Right renal pelvis (tissue), 4 donors: ENCODE results near the gene IL2RA. TPM values are rescaled to one million over a fixed set of nuclear protein-coding genes. Genes with fewer than 3 reads are reported as not detected.
A peak's percentile ranks its signal among the peaks of the same experiment; 100 is the strongest.
"Not testable (repeated sequence)": the region's sequence is repeated elsewhere in the genome, so short reads cannot be mapped to it uniquely, and the experiment has no call there.

Experiments used
- DNase-seq, 4 donors: peaks; one replicate each; pipeline ENCODE4 v3.0.0-alpha.2; 2013; ENCODE audit warnings: low read depth in 4 of 4, low spot score in 3 of 4, missing footprints in 1 of 4
- polyA plus RNA-seq, 4 donors: library from polyadenylated mRNA; unstranded; fragments of 120-200 nt; gene quantifications; one replicate each; pipeline ENCODE4 v1.2.1, GENCODE V29; 2013; ENCODE audit not compliant: insufficient read length in 4 of 4

The IL2RA gene
- under 1 TPM in 2 of 4 donors, not detected in 2; 0.05 to 0.47 TPM for polyA plus RNA-seq

DNA sequence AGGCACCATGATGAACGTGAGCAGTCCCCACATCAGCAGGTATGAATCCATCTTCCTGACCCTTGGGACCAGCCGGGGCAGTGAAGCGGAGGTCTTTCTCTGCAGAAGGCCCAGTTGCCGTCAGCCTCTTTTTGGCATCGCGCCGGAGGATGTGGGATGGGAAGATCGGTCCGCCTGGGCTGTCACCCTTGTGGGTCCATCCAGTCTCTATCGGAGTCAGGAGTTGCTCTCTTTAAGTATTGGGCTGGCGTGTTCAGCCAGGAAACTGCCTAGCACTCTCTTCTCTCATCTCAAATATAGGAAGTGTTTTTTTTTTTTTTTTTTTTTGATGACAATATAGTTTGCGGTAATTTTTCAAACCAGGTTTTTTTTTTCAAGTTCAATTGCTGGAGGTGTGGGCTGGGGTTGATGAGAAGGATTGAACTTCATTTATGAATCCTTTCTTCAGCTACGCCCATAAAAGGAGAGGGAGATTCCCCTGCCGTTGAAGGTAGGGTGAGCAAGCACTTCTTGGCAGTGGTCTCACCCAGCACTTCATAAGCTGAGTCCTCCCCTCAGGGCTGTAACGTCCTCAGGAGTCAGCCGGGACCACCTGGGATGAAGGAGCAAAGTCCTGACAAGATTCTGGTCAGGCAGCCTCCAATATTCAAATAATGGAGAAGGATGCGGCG is at the start of gene IL2RA:
IL2RA (minus strand) TSS at position 267 of the 671 bp plus-strand sequence; CDS start at position 51, 216 bp downstream.
- no peak for DNase-seq

DNA sequence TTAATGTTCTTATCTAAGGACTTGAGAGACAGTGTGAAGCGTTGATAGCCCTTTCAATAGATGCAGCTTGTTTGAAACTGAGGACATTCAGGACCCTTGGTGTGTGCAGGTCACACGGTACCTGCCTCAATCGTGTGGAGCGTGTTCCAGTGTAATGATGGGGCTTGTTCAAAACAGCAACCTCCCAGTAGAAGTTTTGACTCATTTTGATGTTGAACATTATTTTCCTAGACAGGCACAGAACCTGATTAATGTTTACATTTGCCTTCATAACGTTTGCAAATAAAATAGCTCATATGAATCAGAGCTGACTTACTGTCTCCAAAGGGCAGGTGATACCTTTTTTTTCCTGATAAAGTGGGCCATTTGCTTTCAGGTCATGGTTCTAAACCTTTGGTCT is 48.0 kb upstream of the IL2RA start:
- DNase-seq, result no peak

DNA sequence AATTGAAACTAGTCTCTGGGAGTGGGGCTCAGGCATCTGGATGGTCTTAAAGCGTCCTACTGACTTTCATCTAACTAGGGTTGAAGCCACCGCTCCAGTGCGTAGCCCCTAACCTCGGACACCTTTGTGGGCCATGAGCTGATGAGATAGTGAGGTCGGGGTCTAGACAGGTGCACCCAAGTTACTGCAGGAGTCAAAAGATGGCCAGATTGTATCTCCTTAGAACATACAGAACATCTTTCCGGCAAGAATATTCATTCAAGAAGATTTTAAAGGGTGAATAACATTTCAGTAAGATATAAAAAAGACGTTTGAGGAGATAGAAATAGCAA is 47.2 kb upstream of the IL2RA start:
- DNase-seq, result no peak

DNA sequence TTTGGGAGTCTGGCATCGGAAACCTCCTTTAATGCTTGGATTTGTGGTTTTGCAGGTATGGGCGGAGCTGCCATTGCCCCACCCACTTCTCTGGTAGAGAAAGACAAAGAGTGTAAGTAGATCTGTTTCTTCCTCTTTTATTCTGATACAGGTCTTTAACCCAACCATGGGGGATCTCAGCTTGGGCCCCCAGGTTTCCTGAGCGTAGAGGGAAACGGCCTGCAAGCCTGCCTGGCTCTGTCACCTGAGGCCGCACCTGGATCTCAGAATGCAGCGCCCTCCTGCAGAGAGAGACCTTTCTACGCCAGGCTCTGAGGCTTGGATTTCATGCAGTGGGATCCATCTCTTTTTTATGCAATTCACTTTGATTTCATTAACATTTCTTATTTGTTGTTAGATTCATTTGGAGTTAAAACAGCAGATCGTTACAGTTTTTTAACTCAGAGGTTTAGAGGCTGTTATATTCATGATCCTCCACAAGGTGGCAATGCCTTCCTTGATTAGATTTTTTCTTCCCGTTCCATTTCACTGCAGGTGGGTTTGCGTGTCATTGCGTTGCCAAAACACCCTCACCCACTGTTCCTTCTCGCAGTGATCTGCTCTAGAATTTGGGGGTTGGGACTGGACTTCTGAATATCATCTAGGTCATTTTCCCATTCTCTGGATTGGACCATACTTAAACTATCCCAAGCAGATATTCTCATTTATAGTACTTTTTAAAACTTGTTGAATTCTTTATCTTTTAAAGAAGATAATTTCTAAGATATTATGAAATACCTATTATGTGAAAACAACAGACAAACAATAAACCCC is 46.7 kb upstream of the IL2RA start:
- no peak for DNase-seq

DNA sequence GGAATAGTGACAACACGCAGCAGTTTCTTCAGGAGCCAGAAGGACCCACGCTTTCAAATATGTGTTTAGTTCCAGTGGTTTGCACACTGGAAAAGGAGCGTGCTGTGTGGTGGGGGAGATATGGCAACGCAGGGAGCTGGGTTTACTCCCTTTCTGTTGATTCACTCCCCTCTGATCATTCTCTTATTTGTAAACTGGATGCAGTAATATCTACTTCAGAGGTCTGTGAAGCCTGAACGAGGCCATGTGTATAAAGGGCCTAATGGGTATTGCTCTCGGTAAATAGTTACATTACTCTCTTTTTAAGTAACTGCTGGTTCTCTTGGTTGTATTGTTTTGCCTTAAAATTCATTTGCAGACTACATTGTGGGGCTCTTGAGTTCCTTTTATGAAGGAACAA is 45.9 kb upstream of the IL2RA start:
- no peak for DNase-seq

DNA sequence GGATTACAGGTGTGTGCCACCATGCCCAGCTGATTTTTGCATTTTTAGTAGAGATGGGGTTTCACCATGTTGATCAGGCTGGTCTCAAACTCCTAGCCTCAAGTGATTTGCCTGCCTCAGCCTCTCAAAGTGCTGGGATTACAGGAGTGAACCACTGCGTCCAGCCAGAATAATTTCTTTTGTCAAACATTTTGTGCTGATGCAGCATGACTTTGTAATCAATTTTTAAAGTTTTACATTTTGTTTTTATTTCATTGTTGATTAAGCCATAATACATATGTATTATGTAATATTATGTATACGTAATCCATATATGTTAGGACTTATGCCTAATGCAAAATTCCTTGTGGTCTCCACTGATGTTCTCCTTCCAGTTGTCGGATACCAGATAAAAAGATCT is 45.4 kb upstream of the IL2RA start:
- DNase-seq, result not testable (repeated sequence)

DNA sequence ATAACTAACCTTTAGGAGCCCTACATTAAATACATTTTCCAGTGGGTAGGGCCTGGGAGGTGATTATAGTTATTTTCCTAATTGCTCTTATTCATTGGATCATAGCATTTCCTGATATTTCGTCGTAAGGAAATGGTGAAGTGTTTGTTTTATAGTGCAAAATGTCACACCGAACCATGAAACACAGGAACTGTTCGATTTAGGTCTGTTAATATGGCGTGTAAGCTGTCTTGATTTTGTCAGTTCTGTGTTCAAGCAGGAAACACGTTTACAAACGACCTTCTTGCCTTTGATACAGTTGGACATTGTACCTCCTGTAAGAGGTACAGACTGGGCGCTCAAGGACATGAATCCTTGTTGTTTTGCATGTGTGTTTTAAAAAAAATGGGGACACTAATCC is 41.4 kb upstream of the IL2RA start:
- no peak for DNase-seq

DNA sequence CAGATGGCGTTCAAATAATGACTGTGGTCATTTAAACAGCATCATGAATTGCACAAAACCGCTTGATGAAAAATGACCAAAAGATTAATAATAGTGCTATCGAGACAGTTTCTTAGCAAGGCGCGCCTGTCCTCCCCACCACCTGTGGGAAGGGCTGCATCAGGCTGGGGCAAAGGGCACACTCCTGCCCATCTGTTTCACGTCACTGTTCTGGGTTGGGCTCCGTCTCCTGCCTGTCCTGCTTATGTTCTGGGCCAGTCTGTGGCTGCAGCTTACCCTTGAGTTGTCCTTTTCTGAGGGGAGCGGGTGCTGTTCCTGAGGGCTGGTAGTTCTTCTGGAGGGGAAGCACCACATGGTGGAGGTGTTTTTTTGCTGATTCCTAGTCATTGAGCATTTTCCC is 40.0 kb upstream of the IL2RA start:
- DNase-seq, result no peak

DNA sequence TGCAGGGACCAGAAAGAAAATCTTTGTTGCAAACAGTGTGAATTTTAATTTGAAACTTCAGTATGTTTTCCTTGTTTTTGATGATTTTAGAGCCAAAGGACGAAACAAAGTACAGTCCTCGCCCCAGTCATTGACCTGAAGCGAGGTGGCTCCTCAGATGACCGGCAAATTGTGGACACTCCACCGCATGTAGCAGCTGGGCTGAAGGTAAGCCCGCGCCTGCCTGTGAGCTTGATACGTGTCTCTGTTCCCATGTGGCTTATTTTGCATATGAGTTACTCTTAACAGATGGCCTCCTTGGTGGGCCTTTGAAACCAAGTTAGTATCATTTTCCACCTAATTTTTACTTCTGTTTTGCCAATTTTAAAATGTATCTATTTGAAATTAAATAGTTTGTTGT is 39.0 kb upstream of the IL2RA start:
- DNase-seq, result no peak

DNA sequence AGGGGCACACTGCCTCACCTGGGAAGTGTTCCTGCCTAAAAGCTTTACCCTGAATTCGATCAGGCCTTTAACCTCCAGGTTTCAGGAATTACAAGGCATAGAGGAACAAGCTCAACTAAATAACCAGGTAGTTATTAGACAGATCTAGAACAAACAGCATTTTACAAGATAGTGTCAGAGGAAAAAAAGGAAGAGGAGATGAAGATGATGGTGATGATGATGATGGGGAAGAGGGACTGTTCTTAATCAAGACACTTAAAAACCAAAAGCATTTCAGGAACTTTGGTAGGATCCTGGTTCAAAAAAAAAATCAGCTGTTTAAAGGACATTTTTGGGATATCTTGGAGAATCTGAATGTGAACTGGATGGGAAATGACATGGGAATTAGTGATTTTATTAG is 38.2 kb upstream of the IL2RA start:
- DNase-seq, result no peak

DNA sequence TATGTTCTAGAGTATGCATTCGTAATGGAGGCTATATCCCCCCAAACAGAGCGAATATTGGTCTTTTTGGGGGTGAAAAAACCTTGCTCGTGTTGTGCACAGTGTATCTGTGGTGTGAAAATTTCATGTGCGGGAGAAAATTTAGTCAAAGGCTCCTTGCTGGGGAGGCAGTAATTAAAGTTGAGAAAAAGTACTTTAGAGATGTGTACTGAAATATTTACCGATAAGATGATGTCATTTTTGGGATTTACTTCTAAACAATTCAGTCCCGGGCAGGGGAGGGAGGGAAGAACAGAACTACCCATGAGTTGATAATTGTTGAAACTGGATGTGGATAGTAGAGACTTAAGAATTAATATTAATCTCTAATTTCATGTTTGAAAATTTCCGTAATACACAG is 36.0 kb upstream of the IL2RA start:
- DNase-seq, result no peak

DNA sequence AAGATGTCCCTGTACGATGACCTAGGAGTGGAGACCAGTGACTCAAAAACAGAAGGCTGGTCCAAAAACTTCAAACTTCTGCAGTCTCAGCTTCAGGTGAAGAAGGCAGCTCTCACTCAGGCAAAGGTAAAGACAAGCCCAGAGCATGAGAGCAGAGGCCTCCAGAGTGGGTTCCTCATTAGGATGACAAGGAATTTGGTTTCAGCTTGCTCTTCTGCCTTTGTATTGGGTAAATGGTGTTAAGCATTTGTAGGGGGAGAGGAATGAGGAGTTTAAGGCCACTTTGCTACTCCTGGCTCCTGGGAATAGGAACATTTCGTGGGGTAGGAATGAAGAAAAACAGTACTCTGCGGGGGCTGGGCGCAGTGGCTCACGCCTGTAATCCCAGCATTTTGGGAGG is 34.9 kb upstream of the IL2RA start:
- DNase-seq, result no peak

DNA sequence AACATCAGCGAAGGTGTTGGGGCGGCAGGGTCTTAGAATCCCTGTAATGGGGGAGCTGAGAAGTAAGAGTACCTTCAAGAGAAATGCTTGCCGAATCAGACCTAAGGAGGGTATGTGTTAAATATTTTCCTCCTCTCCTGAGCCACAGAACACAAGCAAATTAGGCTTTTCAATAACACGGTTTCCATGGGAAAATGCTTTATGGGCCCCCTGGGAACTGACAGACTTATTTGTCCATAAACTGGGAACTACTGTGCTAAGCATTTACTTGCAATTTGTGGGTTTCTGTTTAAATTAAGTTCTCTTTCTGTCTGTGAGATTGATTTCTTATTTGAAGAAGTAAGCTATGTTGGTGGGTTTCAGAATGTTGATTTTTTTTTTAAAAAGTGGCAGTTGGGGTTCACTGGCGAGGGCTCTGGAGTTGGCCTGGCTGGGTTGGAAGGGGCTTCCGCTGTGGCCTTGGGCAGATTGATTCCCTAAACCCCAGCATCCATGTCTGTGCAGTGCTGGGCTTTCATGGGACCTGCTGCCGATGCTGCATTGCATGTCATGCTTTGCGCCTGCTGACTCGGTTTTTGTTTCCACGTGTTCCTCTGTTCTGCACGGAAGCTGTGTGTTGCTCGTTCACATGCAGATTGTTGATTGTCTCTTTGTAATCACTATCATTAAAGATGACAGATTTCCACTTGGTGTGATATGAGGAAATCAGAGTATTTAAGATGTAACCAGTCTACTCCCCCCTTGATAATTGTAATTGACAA is 33.8 kb upstream of the IL2RA start:
- no peak for DNase-seq

DNA sequence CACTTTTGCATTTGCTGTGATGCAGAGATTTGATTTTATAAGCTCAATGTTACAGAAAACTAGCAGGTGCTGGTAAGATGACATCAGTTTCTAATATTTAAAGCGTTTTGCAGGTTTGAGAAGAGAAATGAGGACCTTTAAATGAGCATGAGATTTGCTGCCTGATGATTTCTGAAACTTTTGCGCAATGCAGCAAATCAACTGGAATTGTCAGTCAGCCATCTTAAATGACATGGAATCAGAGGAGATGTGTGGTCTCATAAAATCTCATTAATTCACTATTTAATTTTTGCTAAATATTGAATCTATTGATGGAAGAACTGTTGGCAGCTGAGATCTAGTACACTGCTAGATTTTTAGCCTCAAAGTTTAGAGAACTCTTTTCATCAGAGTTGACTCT is 30.6 kb upstream of the IL2RA start:
- no peak for DNase-seq

DNA sequence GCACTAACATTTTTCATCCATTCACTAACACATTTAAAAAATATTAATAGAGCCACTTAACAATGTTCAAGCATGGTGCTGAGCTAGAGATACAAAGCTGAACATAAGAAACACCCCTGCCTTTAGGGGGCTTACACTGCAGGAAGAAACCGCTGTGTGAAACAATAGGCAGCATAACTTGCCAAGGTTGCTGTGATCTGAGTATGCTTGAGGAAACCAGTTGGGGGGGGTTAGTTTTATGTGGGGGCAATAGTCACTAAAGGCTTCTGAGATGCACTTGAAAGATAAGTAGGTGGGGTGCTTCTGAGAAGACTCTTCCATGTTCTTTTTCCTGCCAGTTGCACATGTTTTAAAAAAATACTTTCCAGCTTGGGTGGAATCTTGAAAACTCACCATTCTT is 29.5 kb upstream of the IL2RA start:
- no peak for DNase-seq

DNA sequence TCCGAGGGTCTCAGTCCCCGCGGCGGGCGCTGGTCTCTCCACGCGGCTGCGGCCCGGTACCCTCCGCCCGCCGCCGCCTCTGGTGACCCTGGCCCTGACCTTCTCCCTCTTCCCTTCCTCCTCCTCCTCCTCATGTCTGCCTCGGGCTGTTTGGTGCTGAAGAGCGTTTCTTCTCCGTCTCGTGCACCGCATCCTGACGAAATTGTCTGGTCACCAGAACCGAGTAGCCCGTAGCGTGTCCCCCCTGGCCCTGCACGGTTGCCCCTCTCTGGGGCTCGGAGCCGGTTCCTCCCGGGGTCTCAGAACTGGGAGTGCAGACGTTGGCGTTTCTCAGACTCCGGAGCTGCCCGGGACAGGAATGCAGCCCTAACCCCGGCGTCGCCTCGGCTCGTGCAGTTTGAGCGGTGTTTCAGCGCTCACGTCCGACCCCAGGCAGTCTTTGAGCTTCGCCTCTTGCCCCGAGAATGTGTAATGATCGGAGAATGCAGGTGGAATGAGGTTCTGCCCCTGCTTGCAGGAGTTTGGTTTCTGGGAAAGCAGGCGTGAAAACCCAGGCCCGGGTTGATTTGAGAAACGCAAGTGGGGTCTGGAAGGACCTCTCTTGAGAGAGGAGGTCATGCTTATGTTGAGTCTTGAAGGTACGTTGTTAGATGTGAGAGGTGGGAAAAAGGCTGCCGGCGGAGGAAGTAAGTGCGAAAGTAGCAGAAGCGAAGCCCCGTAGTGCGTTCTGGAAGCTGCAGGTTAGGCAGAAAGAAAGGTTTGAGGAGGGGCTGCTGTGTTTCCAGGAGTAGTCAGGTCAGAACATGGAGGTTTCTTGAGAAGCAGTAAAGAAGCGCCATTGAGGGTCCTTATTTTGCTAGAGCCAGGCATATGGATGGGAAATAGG is 27.4 kb upstream of the IL2RA start:
- peak in 1 of 4 donors; percentile 23 for DNase-seq

DNA sequence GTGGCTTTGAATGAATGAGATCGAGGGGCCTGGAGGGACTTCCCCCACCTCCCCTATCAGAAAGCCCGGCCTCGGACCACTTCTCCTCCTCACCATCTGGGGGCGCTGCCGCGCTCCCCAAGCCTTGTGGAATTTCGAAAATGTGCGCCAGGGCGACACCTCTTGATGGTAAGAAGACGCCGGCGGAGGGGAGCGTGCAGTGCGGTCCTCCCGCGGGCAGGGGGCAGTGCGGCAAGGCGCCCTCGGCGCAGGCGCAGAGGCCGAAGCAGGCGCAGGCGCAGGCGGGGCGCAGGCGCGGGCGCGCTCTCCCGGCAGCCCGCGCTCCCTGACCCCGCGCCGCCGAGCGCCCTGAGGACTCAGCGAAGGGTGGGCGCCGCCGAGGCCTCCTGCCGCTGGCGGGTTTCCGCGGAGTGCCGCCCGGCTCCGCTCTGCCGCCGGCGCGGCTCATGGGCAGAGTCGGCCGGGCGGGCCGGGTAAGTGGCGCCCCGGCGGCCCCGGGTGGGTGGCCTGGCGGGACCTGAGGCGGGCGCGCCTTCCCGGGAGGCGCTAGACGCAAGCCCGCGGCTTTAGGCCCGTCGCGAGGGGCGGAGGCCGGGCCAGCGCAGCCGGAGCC is 26.7 kb upstream of the IL2RA start, which contains the start of gene RBM17:
RBM17 (plus strand) TSS at position 314 of the 613 bp plus-strand sequence. CDS start 8,032 bp downstream, outside the sequence.
- DNase-seq, result peak; percentile 93 to 98 (median 95)

DNA sequence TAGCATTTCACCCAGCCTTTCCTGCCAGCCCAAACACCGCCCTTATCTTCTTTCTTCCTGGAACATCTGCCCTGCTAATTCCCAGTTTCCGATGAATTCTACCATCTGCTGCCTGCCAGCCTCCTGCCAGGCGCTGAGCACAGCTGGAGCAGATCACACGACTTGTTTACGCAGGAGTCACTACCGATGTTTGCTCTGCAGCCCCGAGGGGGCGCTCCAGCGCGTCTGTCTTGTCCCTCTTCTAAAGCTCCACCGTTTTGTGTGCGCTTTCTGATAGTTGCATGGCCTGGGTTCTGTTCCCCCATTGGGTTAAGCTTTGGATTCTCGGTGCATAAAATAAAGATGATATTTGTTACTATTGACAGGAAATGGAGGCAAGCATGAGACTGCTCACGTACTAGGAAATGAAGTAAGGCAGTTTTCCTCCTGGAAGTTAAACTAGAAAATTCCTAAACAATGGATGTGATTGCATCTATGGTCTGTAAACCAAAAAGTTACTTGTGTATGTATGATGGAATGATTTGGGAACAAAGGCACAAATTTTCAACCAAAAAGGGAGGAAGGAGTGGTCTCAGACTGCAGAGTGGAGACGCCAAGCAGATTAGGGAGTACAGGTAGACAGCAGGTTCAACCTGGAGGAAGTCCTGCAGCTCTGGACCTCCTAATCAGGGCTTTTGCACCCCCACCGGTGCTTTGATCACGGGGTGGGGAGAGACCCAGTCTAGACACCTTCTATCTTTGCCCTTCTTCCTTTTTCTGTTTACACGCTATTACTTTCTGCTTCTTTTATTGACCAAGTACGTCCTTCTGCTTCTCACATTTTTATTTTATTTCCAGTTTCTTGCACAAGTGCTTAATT is 24.4 kb upstream of the IL2RA start:
- peak; percentile 78 to 84 (median 80) for DNase-seq
